ENCODE measurements around the gene C10orf62. TPM values are rescaled to one million over a fixed set of nuclear protein-coding genes. Genes with fewer than 3 reads are reported as not detected.
A peak's percentile ranks its signal among the peaks of the same experiment; 100 is the strongest.
"Not testable (repeated sequence)": the region's sequence is repeated elsewhere in the genome, so short reads cannot be mapped to it uniquely, and the experiment has no call there.

C10orf62 gene
- total and polyA plus RNA-seq, 4 donors: 0.29 to 0.54 (median 0.42) TPM; not detected in 1

DNA sequence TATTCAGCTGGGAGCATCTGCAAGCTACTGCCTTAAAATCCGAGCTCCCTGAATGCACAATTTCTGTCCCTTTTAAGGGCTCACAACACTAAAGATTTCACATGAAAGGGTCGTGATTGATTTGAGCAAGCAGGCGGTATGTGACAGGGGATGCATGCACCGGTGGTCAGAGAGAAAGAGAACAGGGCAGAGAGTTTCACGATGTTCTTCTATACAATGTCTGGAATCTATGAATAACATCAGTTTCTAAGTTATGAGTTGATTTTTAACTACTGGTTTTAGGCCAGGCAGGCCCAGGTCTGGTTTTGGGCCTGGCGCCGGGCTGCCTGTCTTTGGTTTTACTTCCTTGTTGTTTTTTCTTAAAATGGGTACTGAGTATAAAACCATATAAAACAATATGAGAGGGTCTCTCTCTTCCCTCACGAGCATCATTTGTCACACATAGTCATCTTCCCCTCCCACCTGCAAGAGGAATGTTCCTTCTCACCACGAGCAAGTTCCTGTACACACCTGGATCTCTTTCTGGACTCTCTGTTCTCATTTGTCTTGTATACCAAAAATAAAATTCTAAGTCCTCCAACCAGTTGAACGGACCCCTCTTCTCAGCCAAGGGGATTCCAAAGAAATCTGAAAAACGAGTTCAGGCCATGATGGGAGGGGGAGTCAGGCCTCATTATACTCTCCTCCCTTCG lies 28.0 kb upstream of the C10orf62 start:
- 82 to 86% methylated on average over 12 of the region's 12 CpGs for WGBS, 2 donors

DNA sequence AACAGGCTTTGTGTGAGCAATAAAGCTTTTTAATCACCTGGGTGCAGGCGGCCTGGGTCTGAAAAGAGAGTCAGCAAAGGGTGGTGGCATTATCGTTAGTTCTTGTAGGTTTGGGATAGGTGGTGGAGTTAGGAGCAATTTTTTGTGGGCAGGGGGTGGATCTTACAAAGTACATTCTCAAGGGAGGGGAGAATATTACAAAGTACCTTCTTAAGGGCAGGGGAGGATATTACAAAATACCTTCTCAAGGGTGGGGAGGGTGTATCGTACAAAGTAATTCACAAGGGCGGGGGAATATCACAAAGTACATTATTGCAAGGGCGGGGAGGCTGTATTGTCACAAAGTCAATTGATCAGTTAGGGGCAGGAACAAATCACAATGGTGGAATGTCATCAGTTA lies 27.2 kb upstream of the C10orf62 start:
- not testable (repeated sequence) for ATAC-seq (ENCODE audit: low FRiP score)
- 98 to 99% methylated on average over 5 of the region's 5 CpGs for WGBS, 2 donors

More for the DNA sequence above, 28.0 kb upstream of the C10orf62 start:
- H3K36me3 ChIP-seq (ENCODE audit: control insufficient read depth in 1 of 2, insufficient read depth in 2 of 2, low read length in 1 of 2); H3K9me3 ChIP-seq (ENCODE audit: control insufficient read depth, low read length); H3K4me1 ChIP-seq (ENCODE audit: control insufficient read depth in 1 of 2, insufficient read depth in 2 of 2, low read length in 2 of 2); H3K27ac ChIP-seq (ENCODE audit: low read depth in 1 of 2, low read length in 2 of 2); ATAC-seq (ENCODE audit: low FRiP score); intact Hi-C loops (cut with DNase I); H3K4me3 ChIP-seq (ENCODE audit: low read length in 2 of 2); H3K27me3 ChIP-seq (ENCODE audit: control insufficient read depth in 1 of 2, insufficient read depth in 2 of 2, low read length in 1 of 2): not testable (repeated sequence)
- peak in 1 of 2 donors; percentile 9 for DNase-seq

DNA sequence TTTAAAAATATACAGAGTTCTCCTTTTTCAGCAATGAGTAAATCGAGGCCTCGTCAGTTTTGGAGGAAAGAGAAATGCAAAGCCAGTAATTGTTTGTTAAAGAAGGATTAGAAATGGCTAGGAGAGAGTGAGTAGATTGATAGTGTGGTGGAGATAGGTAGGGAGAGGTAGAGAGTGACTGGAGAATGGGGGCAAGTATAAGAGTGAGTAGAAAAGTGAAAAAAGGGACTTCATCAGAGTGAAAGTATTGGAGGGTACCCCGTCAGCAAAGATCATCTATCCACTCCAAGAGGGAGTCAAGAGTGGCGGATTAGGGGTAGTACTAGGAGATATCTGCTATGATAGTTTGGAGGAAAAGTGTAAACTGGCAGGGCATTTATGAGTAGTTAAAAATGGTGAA lies 26.2 kb upstream of the C10orf62 start:
- Histone ChIP-seq H3K4me1 (ENCODE audit: control insufficient read depth in 1 of 2, insufficient read depth in 2 of 2, low read length in 2 of 2) (peaks cover 0 to 3% of the 10 kb centered on the region in 2 donors), H3K9me3 (ENCODE audit: control insufficient read depth, low read length) (no peaks in the 10 kb centered on the region)

More for the DNA sequence above, 27.2 kb upstream of the C10orf62 start:
- intact Hi-C loops (cut with DNase I); DNase-seq; H3K36me3 ChIP-seq (ENCODE audit: control insufficient read depth in 1 of 2, insufficient read depth in 2 of 2, low read length in 1 of 2); H3K27me3 ChIP-seq (ENCODE audit: control insufficient read depth in 1 of 2, insufficient read depth in 2 of 2, low read length in 1 of 2); H3K4me3 ChIP-seq (ENCODE audit: low read length in 2 of 2); H3K4me1 ChIP-seq (ENCODE audit: control insufficient read depth in 1 of 2, insufficient read depth in 2 of 2, low read length in 2 of 2); H3K9me3 ChIP-seq (ENCODE audit: control insufficient read depth, low read length); H3K27ac ChIP-seq (ENCODE audit: low read depth in 1 of 2, low read length in 2 of 2): not testable (repeated sequence)

DNA sequence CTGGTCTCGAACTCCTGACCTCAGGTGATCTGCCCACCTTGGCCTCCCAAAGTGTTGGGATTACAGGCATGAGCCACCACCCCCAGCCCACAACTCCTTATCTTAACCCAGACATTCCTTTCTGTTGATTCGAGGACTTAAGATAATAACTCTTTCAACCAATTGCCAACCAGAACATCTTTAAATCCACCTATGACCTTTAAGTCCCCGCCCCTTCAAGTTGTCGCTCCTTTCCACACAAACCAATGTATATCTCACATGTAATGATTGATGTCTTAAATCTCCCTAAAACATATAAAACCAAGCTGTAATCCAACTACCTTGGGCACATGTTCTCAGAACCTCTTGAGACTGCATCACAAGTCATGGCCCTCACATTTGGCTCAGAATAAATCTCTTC lies 24.7 kb upstream of the C10orf62 start:
- intact Hi-C loops (cut with DNase I): no loop called here
- no peaks in the 10 kb centered on the region for H3K36me3 ChIP-seq (ENCODE audit: control insufficient read depth in 1 of 2, insufficient read depth in 2 of 2, low read length in 1 of 2)

More for the DNA sequence above, 26.2 kb upstream of the C10orf62 start:
- Histone ChIP-seq H3K27me3 (ENCODE audit: control insufficient read depth in 1 of 2, insufficient read depth in 2 of 2, low read length in 1 of 2) (no peaks in the 10 kb centered on the region), H3K36me3 (ENCODE audit: control insufficient read depth in 1 of 2, insufficient read depth in 2 of 2, low read length in 1 of 2) (no peaks in the 10 kb centered on the region), H3K27ac (ENCODE audit: low read depth in 1 of 2, low read length in 2 of 2) (no peak overlapping the region), H3K4me3 (ENCODE audit: low read length in 2 of 2) (no peak overlapping the region)
- 94 to 97% methylated on average over 4 of the region's 4 CpGs for WGBS, 2 donors
- no peak for ATAC-seq (ENCODE audit: low FRiP score)
- DNase-seq: no peak
- intact Hi-C loops (cut with DNase I): no loop called here

DNA sequence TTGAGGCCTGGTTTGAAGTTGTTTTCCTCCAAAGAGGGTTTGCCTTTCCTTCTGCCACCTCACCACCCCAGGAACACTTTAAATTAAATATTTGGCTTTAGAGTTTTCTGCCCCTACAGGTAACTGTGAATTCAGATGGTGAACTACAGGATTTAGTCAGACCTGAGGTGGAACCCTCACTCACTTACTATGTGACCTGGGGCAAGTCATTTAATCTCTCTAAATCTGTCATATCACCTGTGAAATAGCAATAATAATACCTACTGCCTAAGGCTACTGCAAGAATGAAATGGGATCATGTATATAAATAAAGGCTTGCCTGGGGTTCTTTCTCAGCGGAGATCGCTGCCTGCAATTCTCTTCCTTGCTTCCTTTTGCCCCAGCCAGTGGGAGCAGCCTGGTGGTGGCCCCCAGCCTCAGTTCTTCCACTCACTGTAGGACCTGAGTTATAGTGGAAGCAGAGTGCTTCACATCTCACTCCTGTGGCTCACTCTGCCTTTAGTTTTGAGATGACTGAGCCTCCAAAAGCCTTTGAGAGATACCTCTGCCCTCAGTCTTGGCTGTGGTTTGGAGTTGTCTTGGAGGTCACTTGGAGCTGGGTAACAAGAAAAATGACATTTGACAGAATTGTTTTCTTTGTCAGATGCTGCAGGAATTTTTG lies 23.1 kb upstream of the C10orf62 start:
- no peaks in the 10 kb centered on the region for H3K9me3 ChIP-seq (ENCODE audit: control insufficient read depth, low read length)
- 90 to 93% methylated on average over 2 of the region's 2 CpGs for WGBS, 2 donors
- DNase-seq: peak in 1 of 2 donors; percentile 2
- ATAC-seq (ENCODE audit: low FRiP score): no peak
- no peaks in the 10 kb centered on the region for H3K27me3 ChIP-seq (ENCODE audit: control insufficient read depth in 1 of 2, insufficient read depth in 2 of 2, low read length in 1 of 2)
- peaks cover 2 to 6% of the 10 kb centered on the region in 2 donors for H3K36me3 ChIP-seq (ENCODE audit: control insufficient read depth in 1 of 2, insufficient read depth in 2 of 2, low read length in 1 of 2)
- intact Hi-C loops (cut with DNase I): no loop called here
- H3K4me1 ChIP-seq (ENCODE audit: control insufficient read depth in 1 of 2, insufficient read depth in 2 of 2, low read length in 2 of 2): peaks cover 0 to 3% of the 10 kb centered on the region in 2 donors
- H3K27ac ChIP-seq (ENCODE audit: low read depth in 1 of 2, low read length in 2 of 2): no peak overlapping the region
- H3K4me3 ChIP-seq (ENCODE audit: low read length in 2 of 2): no peak overlapping the region

More for the DNA sequence above, 24.7 kb upstream of the C10orf62 start:
- H3K27me3 ChIP-seq (ENCODE audit: control insufficient read depth in 1 of 2, insufficient read depth in 2 of 2, low read length in 1 of 2): no peaks in the 10 kb centered on the region
- no peak for ATAC-seq (ENCODE audit: low FRiP score)
- no peak overlapping the region for H3K4me3 ChIP-seq (ENCODE audit: low read length in 2 of 2)
- H3K4me1 ChIP-seq (ENCODE audit: control insufficient read depth in 1 of 2, insufficient read depth in 2 of 2, low read length in 2 of 2): peaks cover 0 to 3% of the 10 kb centered on the region in 2 donors
- no peak overlapping the region for H3K27ac ChIP-seq (ENCODE audit: low read depth in 1 of 2, low read length in 2 of 2)
- no peaks in the 10 kb centered on the region for H3K9me3 ChIP-seq (ENCODE audit: control insufficient read depth, low read length)
- 81 to 82% methylated on average over 4 of the region's 4 CpGs for WGBS, 2 donors
- DNase-seq: no peak

DNA sequence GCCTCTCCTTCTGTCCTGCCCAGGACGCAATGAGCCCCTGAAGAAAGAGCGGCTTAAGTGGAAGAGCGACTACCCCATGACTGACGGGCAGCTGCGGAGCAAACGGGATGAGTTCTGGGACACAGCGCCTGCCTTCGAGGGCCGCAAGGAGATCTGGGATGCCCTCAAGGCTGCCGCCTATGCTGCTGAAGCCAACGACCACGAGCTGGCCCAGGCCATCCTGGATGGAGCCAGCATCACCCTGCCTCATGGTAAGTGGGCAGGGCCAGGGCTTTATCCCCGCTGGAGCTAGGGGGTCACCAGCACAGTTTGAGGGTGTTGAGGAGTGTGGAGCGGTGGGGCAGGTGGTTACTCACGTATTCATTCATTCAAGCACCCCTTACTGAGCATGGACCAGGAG lies 21.6 kb upstream of the C10orf62 start:
- H3K4me3 ChIP-seq (ENCODE audit: low read length in 2 of 2): no peak overlapping the region
- no peak overlapping the region for H3K27ac ChIP-seq (ENCODE audit: low read depth in 1 of 2, low read length in 2 of 2)
- DNase-seq (peak in 1 of 2 donors; percentile 46), ATAC-seq (ENCODE audit: low FRiP score) (no peak)
- H3K9me3 ChIP-seq (ENCODE audit: control insufficient read depth, low read length): no peaks in the 10 kb centered on the region
- WGBS, 2 donors: 94 to 95% methylated on average over 15 of the region's 15 CpGs
- no peaks in the 10 kb centered on the region for H3K27me3 ChIP-seq (ENCODE audit: control insufficient read depth in 1 of 2, insufficient read depth in 2 of 2, low read length in 1 of 2)
- H3K4me1 ChIP-seq (ENCODE audit: control insufficient read depth in 1 of 2, insufficient read depth in 2 of 2, low read length in 2 of 2): peaks cover 0 to 3% of the 10 kb centered on the region in 2 donors
- H3K36me3 ChIP-seq (ENCODE audit: control insufficient read depth in 1 of 2, insufficient read depth in 2 of 2, low read length in 1 of 2): peaks cover 2 to 6% of the 10 kb centered on the region in 2 donors
- intact Hi-C loops (cut with DNase I): no loop called here

DNA sequence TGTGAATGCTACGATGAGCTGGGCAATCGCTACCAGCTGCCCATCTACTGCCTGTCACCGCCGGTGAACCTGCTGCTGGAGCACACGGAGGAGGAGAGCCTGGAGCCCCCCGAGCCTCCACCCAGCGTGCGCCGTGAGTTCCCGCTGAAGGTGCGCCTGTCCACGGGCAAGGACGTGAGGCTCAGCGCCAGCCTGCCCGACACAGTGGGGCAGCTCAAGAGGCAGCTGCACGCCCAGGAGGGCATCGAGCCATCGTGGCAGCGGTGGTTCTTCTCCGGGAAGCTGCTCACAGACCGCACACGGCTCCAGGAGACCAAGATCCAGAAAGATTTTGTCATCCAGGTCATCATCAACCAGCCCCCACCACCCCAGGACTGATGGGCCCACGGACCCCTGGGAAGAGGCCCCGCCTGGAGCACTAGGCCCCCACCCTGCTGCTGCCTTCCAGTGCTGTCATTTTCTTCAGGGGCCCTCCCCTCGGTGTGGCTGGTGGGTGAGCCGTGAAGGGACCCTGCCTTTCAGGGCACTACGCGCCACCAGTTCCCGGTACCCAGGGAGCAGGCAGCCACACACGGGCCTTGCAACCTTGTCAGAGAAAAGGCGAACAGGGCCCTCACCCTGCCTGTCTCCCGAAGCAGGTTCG lies 19.3 kb upstream of the C10orf62 start:
- Histone ChIP-seq H3K27ac (ENCODE audit: low read depth in 1 of 2, low read length in 2 of 2) (no peak overlapping the region), H3K4me3 (ENCODE audit: low read length in 2 of 2) (no peak overlapping the region), H3K36me3 (ENCODE audit: control insufficient read depth in 1 of 2, insufficient read depth in 2 of 2, low read length in 1 of 2) (peaks cover 2 to 6% of the 10 kb centered on the region in 2 donors), H3K27me3 (ENCODE audit: control insufficient read depth in 1 of 2, insufficient read depth in 2 of 2, low read length in 1 of 2) (no peaks in the 10 kb centered on the region), H3K4me1 (ENCODE audit: control insufficient read depth in 1 of 2, insufficient read depth in 2 of 2, low read length in 2 of 2) (no peaks in the 10 kb centered on the region), H3K9me3 (ENCODE audit: control insufficient read depth, low read length) (no peaks in the 10 kb centered on the region)
- intact Hi-C loops (cut with DNase I): no loop called here
- 87 to 92% methylated on average over 33 of the region's 33 CpGs for WGBS, 2 donors
- DNase-seq (peak in 1 of 2 donors; percentile 65), ATAC-seq (ENCODE audit: low FRiP score) (no peak)

DNA sequence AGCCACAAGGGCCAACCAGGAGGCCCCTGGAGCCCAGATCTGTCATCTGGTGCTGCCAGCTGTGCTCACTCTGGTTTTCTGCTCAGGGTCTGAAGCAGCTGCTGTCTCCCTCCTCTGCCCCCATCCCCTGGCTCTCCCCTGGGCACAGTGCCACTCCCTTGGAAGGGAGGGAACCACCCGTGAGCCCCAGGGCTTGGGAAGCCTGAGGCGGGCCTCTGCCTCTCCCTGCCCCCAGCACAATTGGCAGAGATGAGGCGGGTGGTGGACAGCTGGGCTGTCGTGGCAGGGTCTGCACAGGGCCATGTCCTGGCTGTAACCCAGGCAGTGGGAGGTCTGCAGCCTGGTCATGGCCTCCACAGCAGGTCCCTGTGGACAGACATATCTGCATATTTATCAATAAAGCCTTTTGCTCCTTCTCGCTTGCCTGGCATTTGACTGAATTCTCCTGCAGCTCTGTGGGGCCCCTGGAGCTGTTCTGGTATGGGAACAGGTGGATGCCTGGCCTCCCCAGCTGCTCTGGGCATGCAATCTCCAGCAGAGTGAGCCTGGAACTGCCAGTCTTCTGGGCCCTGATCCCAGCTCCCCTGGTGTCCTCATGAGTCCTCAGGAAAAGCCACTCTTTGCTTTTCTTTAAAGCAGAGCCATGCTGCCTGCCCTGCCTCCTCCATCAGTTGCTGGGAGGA lies 18.6 kb upstream of the C10orf62 start:
- 66 to 68% methylated on average over 5 of the region's 5 CpGs for WGBS, 2 donors
- DNase-seq (peak in 1 of 2 donors; percentile 72), ATAC-seq (ENCODE audit: low FRiP score) (peak; percentile 19)
- H3K9me3 ChIP-seq (ENCODE audit: control insufficient read depth, low read length): no peaks in the 10 kb centered on the region
- no peak overlapping the region for H3K27ac ChIP-seq (ENCODE audit: low read depth in 1 of 2, low read length in 2 of 2)
- peaks cover 2 to 6% of the 10 kb centered on the region in 2 donors for H3K36me3 ChIP-seq (ENCODE audit: control insufficient read depth in 1 of 2, insufficient read depth in 2 of 2, low read length in 1 of 2)
- H3K4me3 ChIP-seq (ENCODE audit: low read length in 2 of 2): no peak overlapping the region
- H3K27me3 ChIP-seq (ENCODE audit: control insufficient read depth in 1 of 2, insufficient read depth in 2 of 2, low read length in 1 of 2): no peaks in the 10 kb centered on the region
- intact Hi-C loops (cut with DNase I): no loop called here
- H3K4me1 ChIP-seq (ENCODE audit: control insufficient read depth in 1 of 2, insufficient read depth in 2 of 2, low read length in 2 of 2): no peaks in the 10 kb centered on the region

All from aorta (tissue), 5 donors.